ENCODE data around the gene OR2S2. TPM values are rescaled to one million over a fixed set of nuclear protein-coding genes. Genes with fewer than 3 reads are reported as not detected.

Gene OR2S2
- total and polyA plus RNA-seq, 2 of the 4 experiments (the other 2 are of a cell fraction): 0.46 to 0.90 TPM

DNA sequence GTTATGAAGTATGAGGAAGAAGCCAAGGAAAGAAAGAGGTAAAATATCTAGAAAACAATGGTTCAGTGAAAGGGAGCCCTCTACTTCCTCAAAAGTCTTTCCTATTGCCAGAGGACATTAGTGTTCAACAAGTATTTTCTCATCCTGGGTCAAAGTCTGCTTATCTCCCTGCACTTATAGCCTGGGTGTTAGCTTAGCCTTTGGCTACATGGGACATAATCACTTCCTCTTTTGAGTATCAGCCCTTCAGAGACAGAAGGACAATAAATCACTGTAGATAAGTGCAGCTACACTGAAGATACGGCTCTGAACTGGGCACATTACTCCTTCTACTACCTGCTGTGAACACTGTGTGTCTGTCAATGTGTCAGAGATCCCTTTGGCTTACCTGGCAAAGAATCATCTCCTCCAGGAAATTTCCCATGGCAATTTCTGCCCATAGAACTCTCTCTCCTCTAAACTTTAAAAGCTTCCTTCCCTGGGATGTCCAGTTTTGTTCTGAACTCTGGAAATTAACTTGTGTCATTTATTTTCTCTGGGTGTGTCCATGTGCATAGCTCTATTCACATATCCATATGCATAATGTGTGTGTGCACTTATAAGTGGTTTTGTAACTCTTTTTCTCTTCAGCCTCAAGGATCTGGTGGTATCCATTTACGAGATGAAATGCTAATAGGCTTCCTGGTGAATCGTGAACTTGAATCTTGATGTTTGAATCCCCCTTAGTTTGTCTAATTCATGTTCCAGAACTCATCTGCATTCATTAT lies 48.8 kb upstream of the OR2S2 start:
- Histone ChIP-seq H3K56ac (ENCODE audit: extremely low read depth, insufficient read depth, low read length) (no peak overlapping the region), H3K4me2 (ENCODE audit: low read depth, low read length) (no peak overlapping the region), H3K23ac (ENCODE audit: low read depth, low read length) (no peak overlapping the region), H3K79me1 (ENCODE audit: low read depth in 1 of 2, low read length in 2 of 2) (no peaks in the 10 kb centered on the region), H2AK9ac (replicated peaks; ENCODE audit: low read depth, low read length, poor library complexity) (no peak overlapping the region), H3K14ac (replicated peaks; ENCODE audit: low read depth, low read length) (0 out of 2 replicates have a peak overlapping the region, but pooled peaks have one; percentile 21), H4K8ac (ENCODE audit: low read depth in 2 of 2, low read length in 2 of 2) (no peak overlapping the region), H3K4me1 (ENCODE audit: control insufficient read depth, insufficient read depth, low read length) (peaks cover 2% of the 10 kb centered on the region; the same call in 1 of the 2 replicates), H4K20me1 (ENCODE audit: insufficient read depth, low read length) (no peaks in the 10 kb centered on the region), H2AFZ (replicated peaks; ENCODE audit: low read length, poor library complexity) (no peak overlapping the region), H3K9me1 (ENCODE audit: insufficient read depth, low read length) (peaks cover 5% of the 10 kb centered on the region; the same call in 1 of the 2 replicates), H3K4ac (ENCODE audit: low read depth, low read length) (no peak overlapping the region), H4K5ac (ENCODE audit: low read depth, low read length) (no peak overlapping the region), H3K18ac (ENCODE audit: low read depth, low read length) (no peak overlapping the region), H3K9me3 (ENCODE audit: control insufficient read depth, insufficient read depth, low read length) (peaks cover 9% of the 10 kb centered on the region), H3K4me3 (ENCODE audit: insufficient read depth, low read depth, low read length) (no peak overlapping the region), H3K36me3 (ENCODE audit: control insufficient read depth, insufficient read depth, low read length) (no peaks in the 10 kb centered on the region), H2BK20ac (ENCODE audit: low read depth, low read length) (no peak overlapping the region), H2BK5ac (ENCODE audit: low read depth, low read length, poor library complexity, severe bottlenecking) (no peak overlapping the region), H2BK120ac (ENCODE audit: low read depth, low read length) (no peak overlapping the region), H2AK5ac (ENCODE audit: low read depth, low read length) (no peak overlapping the region), H3K9ac (ENCODE audit: low read depth, low read length) (no peak overlapping the region), H3K27me3 (ENCODE audit: control insufficient read depth, insufficient read depth, low read length) (peaks cover 4% of the 10 kb centered on the region), H2BK15ac (ENCODE audit: low read depth, low read length) (0 out of 3 replicates have a peak overlapping the region, but pooled peaks have one; percentile 39), H4K91ac (ENCODE audit: insufficient read depth, low read depth, low read length) (no peak overlapping the region), H3K27ac (ENCODE audit: insufficient read depth, low read length) (no peak overlapping the region)
- POLR2A ChIA-PET (ENCODE audit: unreplicated experiment): no interaction called here
- CTCF ChIA-PET: interaction anchor here (1.2 kb wide), 1 partner anchor 52 kb away, joined by 4 read pairs; no protein-coding TSS in a partner anchor
- intact Hi-C loops (cut with micrococcal nuclease) (no loop called here), dilution Hi-C loops (cut with HindIII; ENCODE audit: low sequenced_read_pairs, unreplicated experiment) (no loop called here), in situ Hi-C loops (cut with MboI; ENCODE audit: low sequenced_read_pairs) (no loop called here)
- DNase-seq (no peak), ATAC-seq (ENCODE audit: low read depth) (no peak)
- WGBS, 2 experiments (ENCODE audit: extremely low coverage in 2 of 2, insufficient read length in 1 of 2): no CpG with 5 or more reads among the region's 3 CpGs
- TF ChIP-seq MAZ (IDR thresholded peaks at IDR 0.05; ENCODE audit: borderline replicate concordance, low read depth, low read length) (no peak), CHD1 (IDR thresholded peaks at IDR 0.05; ENCODE audit: low read depth, low read length) (no peak)
- no TSS peak for BruUV-seq (replicated peaks)

All from IMR-90 (cell line).